Medulla oblongata (tissue), 1 donor: ENCODE results near the gene RGS6.
"Not testable (repeated sequence)": the region's sequence is repeated elsewhere in the genome, so short reads cannot be mapped to it uniquely, and the experiment has no call there.

Source experiments
- DNase-seq: peaks from one replicate; pipeline ENCODE4 v3.0.0-alpha.2; 2015; ENCODE audit errors: extremely low spot score

Gene RGS6

GRCh38 chr14:71932229-71932981 lies at the start of gene RGS6:
RGS6 (plus strand) TSS chr14:71932429.
- no peak for DNase-seq

GRCh38 chr14:71883094-71883493 lies 49.1 kb upstream of the RGS6 start:
- no peak for DNase-seq

DNA sequence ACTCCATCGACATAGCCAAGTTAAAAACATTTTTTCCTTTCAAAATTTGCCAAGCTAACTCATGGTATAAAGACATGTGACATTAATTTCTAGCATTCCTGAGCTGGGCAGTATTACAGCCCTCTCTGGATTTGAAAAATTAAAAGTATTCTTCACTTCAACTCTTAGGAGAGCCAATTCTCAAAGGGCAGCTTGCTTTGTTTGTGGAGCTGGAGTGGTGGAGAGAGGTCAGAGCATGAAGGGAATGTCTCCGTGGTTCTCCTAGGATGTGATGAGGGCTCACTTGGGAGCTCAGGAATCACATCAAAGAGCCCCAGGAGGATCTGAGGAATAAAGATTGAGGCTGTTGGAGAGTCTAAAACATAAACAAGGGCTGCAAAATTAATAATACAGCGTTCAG lies 46.9 kb upstream of the RGS6 start:
- no peak for DNase-seq

GRCh38 chr14:71887802-71888201 lies 44.4 kb upstream of the RGS6 start:
- not testable (repeated sequence) for DNase-seq

DNA sequence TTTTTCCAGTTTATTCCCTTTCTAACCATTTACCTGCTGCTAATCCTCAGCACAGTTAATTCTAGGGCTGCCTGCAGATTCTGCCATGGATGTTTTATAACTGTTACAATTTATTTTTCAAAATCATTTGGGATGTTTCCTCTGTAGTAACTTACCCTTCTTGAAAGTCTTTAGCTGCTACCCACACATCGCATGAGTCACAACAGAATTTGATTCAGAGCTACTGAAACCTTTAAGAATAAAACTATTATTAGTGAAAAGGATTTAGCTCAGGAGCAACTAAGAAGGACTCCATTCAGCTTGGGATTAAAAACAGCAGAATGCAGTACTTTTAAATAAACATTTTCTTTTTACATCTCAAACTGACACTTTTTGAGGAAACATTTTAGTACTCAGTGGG lies 41.7 kb upstream of the RGS6 start:
- DNase-seq = no peak

DNA sequence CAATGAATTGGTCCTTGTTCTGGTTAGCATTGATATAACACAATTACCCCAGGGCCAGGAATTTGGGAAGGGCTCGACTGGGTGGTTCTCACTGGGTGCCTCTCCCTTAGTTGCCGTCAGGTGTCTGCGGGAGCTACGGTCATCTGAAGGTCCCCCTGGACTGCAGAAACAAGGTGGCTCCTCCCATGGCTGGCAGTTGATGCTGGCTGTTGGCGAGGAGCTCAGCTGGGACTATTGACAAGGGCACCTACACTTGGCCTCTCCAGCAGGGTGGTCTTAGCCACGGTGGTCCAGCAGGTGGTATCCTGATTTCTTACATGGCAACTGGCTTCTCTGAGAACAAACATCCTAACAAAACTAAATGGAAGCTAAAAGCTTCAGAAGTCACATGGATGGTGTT lies 41.0 kb upstream of the RGS6 start:
- DNase-seq = no peak

- DNase-seq = no peak
Observed at GRCh38 chr14:71891970-71892369, 40.3 kb upstream of the RGS6 start.

- DNase-seq = no peak
Observed at GRCh38 chr14:71905031-71905430, 27.2 kb upstream of the RGS6 start.

DNA sequence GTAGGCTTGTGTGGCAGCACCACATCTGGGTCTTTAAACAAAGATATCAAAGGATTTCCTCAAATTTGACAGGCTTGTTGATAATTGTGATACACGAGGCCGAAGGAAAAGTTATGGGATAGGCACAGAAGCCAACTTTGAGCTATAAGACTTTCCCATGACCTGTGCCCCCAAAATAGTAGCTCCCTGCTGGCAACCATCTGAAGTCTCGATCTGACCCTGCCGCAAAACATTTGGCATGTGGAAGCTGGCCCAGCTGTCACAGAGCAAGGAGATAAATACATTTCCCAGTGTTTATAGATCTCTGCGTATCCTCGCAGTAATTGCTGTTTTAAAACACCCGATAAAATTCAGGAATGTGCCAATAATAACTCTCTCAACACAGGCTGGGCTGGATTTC lies 26.4 kb upstream of the RGS6 start:
- DNase-seq = no peak

- no peak for DNase-seq
Observed at GRCh38 chr14:71907793-71908515, 24.3 kb upstream of the RGS6 start.

- no peak for DNase-seq
Observed at GRCh38 chr14:71911669-71912068, 20.6 kb upstream of the RGS6 start.

DNA sequence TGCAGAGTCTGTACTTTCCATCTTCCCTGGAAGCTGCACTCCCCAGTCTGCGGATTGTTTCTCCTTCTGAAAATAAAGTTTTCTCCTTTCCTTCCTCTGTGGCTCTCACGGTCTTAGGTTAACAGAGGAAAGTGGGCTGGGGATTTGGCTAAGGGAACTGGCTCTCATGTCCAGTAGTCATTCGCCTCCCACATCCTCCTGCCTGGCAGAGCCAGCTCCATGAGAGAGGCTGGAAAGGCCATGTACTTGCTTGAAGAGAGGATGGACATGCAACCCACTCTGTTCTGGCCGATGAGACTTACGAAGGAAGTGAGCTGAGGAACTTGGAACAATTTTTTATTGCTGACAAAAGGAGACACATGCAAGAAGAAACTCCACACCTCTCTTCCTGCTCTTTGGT lies 18.9 kb upstream of the RGS6 start:
- DNase-seq = no peak

DNA sequence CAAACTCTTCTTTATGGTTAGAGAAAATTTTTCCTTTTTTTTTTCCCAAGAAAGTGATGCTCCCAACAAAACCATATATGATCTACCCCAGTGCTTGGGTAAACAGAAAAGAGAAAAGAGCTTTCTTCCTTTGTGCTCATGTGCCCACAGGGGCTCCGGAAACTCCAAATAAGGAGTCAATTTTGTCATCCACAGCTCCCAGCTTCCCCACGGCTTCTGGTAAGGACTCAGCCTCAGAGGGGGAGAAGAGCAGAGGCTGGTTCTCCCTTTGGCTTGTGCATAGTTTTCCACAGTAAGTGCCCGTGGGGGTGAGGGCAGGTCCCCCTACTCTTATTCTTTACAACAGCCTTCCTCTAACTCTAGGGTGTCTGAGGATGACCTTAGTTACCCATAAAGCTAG lies 13.3 kb upstream of the RGS6 start:
- DNase-seq = no peak

- no peak for DNase-seq
Observed at GRCh38 chr14:71923513-71923912, 8.7 kb upstream of the RGS6 start.

DNA sequence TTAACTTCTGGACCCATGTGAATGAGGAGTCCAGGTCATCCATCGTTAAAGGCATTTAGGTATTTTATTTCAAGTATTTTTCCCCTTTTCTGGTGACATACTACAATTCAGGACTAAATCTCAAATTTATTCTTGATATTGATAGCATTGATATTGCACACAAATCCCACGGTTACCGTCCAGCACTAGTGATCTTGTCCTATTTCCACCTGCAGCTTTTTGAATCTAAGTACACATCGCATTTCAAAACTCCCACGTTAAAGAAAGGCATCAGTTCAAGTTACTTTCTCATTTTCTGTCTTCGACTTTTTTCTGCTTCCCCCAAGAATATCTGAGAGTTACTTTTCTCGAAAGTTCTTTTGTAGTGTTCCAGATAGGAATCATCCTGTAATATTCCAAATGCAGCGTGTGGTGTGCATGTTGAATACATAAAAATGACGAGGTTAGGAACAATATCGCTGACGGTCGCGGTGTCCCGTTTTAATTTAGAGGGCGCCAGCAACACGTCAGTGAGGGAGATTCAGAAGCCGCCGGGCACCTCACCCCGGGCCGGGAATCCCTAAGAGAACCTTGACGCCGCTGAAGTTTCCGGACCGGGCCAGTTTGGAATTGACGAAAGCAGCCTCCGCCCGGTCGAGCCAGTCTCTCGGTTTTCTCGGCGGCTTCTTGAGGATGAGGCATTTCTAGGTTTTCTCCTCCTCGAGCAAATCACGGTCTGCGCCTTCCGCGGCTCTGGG lies 569 bp upstream of the RGS6 start:
- peak; percentile 36 for DNase-seq

DNA sequence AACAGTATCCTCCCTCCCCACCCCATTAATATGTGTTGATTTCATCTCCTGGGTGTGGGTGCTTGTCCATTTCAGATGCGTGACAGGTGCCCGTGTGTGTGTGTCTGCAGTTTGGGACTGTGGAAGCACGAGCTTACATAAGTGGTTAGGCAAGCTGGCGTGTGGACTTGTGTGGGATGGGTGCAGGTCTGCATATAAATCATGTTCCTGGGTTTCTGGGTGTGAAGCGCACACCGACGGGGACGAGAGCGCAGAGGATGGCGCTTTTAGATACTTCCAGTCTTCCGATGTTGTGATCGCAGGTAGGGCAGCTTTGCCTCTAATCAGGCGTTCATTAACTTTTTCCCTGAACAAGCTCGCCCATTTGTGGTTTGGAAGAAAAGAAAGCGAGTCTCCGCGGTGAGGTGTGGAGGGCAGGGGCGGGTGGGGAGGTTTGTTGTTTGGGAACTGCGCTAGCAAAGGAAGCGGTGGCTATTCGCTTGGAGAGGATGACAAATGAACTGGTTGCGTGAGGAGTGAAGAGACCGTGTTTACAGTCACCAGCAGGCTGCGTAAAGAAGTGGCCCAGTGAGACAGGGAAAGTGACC lies 865 bp downstream of the RGS6 start:
- DNase-seq = peak; percentile 9

- not testable (repeated sequence) for DNase-seq
Observed at GRCh38 chr14:71938273-71938672, 6.0 kb downstream of the RGS6 start.

- DNase-seq = not testable (repeated sequence)
Observed at GRCh38 chr14:71939344-71939743, 7.1 kb downstream of the RGS6 start.

DNA sequence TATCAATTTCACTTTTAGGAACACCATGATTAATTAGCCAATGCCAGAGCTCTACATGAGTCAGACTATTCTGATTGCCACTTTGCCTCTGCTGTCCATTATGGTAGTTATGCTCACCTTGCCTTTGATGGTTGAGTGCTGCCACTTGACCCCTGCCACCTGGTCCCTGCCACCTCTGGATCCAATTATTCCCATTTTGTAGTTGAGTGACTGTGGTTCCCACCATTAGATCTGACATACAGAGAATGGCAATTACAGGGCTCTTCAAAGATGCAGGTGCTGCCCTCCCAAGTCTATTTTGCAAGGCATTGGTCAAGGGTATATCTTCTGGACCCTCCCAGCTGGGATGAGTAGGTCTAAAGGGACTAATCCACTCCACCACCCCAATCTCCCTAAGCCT lies 8.3 kb downstream of the RGS6 start:
- DNase-seq = not testable (repeated sequence)

GRCh38 chr14:71941616-71942015 lies 9.4 kb downstream of the RGS6 start:
- DNase-seq = not testable (repeated sequence)

DNA sequence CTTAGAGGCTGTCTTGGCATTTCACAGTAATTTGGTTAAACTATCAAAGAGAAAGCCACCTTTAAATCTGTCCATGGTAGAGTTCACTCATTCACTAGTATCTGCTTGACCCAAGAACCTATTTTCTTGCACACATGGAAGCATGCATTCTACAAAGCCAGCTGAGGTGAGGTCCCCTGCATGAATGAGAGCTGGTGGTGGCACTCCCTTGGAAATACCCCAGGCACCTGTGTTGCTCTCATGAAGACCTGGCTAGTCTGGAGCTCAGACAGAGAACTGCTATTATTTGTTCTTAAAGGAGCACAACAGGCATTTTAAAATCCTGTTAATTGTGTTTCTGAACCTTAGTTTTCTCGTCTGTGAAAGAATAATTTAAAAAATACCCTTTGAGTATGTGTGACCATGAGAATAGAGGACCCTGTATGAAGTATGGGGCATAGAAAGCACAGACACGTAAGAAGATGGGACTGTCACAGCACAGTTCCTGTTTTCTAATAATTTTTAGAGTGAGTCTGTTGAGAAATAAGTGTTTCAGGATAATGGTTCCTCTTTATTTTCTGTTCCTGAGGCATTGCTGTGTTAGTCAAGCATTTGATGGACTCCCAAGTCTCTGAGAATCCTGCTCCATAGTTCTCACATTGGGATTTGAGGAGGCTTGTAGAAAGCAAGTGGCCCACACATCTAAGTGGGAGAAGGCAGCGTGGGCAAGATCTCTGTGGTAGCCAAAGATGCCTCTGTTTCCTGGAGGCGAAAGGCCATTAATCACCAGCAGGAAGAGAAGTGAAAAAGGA lies 10.9 kb downstream of the RGS6 start:
- DNase-seq = peak; percentile 11

GRCh38 chr14:71943695-71944018 lies 11.4 kb downstream of the RGS6 start:
- no peak for DNase-seq
